Epithelial cell of proximal tubule (primary cell): ENCODE data around the gene ACAD11. TPM values are rescaled to one million over a fixed set of nuclear protein-coding genes. Genes with fewer than 3 reads are reported as not detected.

Source experiments
- DNase-seq: peaks from one replicate; pipeline ENCODE4 v3.0.0-alpha.2; 2011; ENCODE audit warnings: low read depth
- H3K4me3 ChIP-seq: 2 replicates; pipeline ENCODE4 v1.5.1; 2011; ENCODE audit warnings: low read depth, mild to moderate bottlenecking, low read length
- CTCF ChIP-seq: conservative IDR thresholded peaks from 2 replicates; pipeline ENCODE4 v1.5.1; 2012; ENCODE audit warnings: low read depth, mild to moderate bottlenecking, low read length
- total RNA-seq: library from RNA; depleted of rRNA; stranded (reverse); fragments of >200 nt; gene quantifications from 2 replicates; pipeline ENCODE4 v1.2.3, GENCODE V29; 2015

ACAD11 gene
- total RNA-seq, 1 donor from 2014 or later = 18.6 TPM

- TF ChIP-seq CTCF = no peak
- H3K4me3 ChIP-seq = no peak overlapping the region
- DNase-seq = peak; percentile 40
Observed at GRCh38 chr3:132595014-132595413, 64.6 kb downstream of the ACAD11 start.

GRCh38 chr3:132594498-132594897 is 65.1 kb downstream of the ACAD11 start:
- no peak for TF ChIP-seq CTCF
- H3K4me3 ChIP-seq = no peak overlapping the region
- no peak for DNase-seq

GRCh38 chr3:132593947-132594323 is 65.7 kb downstream of the ACAD11 start:
- DNase-seq = no peak
- H3K4me3 ChIP-seq = no peak overlapping the region
- no peak for TF ChIP-seq CTCF

- H3K4me3 ChIP-seq = no peak overlapping the region
- TF ChIP-seq CTCF = no peak
- no peak for DNase-seq
Observed at GRCh38 chr3:132593241-132593946, 66.2 kb downstream of the ACAD11 start.

GRCh38 chr3:132592216-132592615 is 67.4 kb downstream of the ACAD11 start:
- no peak for TF ChIP-seq CTCF
- no peak for DNase-seq
- no peak overlapping the region for H3K4me3 ChIP-seq

GRCh38 chr3:132587401-132587800 is 72.2 kb downstream of the ACAD11 start:
- no peak for TF ChIP-seq CTCF
- H3K4me3 ChIP-seq = no peak overlapping the region
- no peak for DNase-seq

GRCh38 chr3:132573797-132574211 is 85.8 kb downstream of the ACAD11 start:
- H3K4me3 ChIP-seq = no peak overlapping the region
- TF ChIP-seq CTCF = no peak
- no peak for DNase-seq
